ENCODE results near the gene LIMD2.
"Not testable (repeated sequence)": the region's sequence is repeated elsewhere in the genome, so short reads cannot be mapped to it uniquely, and the experiment has no call there.

The LIMD2 gene

DNA sequence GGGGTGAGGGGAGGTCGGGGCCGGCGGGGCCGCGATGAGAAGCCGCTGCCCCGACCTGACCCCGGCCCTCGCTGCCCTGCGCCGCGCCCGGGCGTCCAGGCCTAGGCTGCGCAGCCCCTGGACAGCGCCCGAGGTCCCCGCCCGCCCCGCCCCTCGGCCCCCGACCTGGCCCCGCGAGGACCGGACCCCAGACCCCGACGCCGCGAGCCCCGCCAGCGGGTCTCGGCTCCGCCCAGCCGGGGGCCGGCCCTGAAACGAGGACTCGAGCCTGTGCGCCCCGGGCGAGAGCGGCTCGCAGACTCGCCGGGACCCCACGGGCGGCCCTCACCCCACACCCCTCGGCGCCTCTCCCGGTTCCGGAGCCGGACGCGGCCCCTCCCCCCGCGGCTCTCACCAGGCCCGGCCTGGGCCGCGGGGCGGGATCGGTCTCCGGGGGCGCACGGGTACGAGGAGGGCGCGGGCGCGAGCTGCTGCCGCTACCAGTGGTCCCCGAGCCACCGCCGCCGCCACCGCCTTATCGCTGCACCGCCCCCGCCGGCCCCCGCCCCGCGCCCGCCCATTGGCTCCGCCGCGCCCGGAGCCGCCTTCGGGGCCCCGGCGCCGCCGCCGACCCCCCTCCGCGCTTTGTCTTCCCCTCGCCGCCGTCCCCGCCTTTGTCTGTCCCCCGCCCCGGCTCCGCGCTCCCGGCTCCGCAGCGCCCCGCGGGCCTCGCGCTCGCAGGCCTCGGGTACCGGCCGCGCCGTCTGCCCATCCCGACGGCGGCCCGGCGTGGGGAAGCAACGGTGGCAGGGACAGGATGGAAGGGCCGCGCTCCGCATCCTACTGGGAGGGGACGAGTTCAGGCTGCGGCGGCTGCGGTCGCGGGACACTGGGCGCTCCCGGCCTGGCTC lies at the start of gene LIMD2:
TSS of gene LIMD2 (minus strand) at position 488 of the 890 bp plus-strand sequence. CDS start 827 bp downstream, outside the sequence.
- DNase-seq = peak; percentile 67

- DNase-seq = peak; percentile 96
Observed at GRCh38 chr17:63741408-63742173, 41.7 kb upstream of the LIMD2 start, which contains the start of gene STRADA. Gene STRADA, minus strand, starts transcription at chr17:63741799. Its CDS starts 13,430 bp downstream, at chr17:63728369.

- DNase-seq = no peak
Observed at GRCh38 chr17:63741143-63741407, 41.1 kb upstream of the LIMD2 start.

- DNase-seq = no peak
Observed at GRCh38 chr17:63740464-63741142, 40.7 kb upstream of the LIMD2 start.

- DNase-seq = no peak
Observed at GRCh38 chr17:63735691-63736090, 35.8 kb upstream of the LIMD2 start.

DNA sequence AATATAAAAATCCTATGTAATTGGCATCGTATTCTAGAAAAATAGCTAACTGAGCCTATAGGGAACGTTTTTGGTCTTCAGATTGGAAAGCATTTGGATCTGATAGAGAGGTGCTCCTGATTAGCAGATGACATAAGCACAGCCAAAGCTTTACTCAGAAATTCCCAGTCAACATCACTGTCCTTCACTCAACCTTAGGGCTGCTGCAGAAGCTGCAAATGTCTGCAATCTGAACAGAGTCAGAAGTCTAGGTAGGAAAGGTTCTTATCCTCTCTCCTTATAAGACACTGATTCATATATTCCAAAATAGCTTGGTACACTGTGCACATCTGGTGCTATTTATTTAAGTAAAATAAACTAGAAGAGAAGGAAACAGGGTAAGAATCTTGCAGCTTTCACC lies 22.5 kb upstream of the LIMD2 start:
- no peak for DNase-seq

DNA sequence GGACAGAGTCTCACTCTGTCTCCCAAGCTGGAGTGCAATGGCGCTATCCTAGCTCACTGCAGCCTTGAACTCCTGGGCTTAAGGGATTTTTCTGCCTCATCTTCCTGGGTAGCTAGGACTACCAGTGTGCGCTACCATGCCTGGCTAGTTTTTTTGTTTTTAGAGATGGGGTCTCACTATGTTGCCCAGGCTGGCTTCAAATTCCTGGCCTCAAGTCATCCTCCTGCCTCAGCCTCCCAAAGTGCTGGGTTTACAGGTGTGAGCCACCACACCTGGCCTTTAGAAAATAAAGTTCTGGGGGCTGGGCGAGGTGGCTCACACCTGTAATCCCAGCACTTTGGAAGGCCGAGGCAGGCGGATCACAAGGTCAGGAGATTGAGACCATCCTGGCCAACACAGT lies 20.3 kb upstream of the LIMD2 start:
- not testable (repeated sequence) for DNase-seq

DNA sequence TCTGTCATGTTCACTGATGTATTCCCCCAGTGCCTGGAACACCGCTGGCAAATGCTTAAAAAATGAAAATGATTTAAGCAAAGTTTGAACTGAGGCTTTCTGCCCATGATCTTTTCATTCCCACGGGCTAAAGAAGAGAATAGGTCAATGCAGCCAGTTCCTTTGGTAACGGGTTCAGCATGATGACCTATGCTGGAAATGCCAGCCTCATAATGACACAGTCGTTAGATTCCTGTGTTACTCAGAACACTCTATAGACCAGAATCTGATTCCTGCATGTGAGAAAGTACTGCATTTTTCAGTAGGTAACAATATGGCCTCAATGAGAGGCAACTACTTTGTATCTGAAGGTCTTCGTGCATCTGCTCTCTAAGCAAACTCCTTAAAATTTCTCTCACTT lies 19.1 kb upstream of the LIMD2 start:
- DNase-seq = no peak

- no peak for DNase-seq
Observed at GRCh38 chr17:63716426-63716825, 16.5 kb upstream of the LIMD2 start.

DNA sequence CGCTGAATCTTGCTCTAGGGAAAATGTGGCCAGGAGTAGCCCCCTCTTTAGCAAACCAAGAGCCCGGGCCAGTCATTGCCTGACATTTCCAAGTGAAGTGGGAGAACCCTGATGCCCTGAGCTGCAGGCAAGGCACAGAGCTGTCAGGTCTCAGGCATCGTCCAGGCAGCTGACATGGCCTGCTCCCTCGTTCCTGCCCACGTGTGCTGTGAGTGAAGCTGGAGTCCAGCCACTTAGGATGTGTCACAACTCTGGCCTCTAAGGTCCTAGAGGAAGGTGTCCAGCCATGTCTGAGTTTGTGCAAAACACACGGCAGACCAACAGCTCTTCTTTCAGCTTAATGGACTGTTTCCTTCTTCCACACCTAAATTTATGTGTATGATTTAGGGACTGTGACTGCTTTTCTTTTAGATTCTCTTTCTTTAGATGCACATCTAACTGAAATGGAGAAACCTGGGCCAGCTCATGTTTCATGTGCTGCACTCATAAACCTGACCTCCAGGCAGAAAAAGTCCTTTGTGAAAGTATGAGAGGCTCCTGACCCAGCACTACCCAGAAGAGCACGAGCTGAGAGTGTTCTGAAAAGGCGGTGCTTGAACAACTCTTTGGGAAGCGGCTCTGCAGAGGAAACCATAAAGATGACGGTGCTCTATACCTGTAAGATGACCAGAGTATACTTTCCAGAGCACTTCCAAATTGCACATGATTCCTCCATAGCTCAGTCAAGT lies 14.8 kb upstream of the LIMD2 start:
- no peak for DNase-seq

DNA sequence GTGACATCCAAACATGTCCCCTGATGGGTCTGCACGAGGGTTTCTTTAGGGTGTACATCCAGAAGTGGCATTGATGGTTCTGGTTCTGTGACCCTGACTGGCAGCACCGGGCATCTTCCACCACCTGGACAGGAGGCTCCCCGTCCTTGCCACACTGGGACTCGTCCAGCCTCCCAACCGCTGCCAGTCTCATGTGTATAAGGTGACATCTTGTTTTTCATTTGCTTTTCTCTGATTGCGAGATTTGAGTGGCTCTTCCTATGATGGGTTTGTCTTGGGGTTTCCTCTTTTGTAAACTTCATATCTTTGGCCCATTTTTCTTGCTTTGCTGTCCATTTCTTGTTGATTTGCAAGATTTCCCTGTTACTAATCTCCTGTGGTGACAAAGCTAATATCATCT lies 9.2 kb upstream of the LIMD2 start:
- no peak for DNase-seq

- no peak for DNase-seq
Observed at GRCh38 chr17:63707151-63707550, 7.2 kb upstream of the LIMD2 start.

GRCh38 chr17:63706336-63707082 lies 6.6 kb upstream of the LIMD2 start:
- no peak for DNase-seq

GRCh38 chr17:63705657-63706056 lies 5.7 kb upstream of the LIMD2 start:
- no peak for DNase-seq

DNA sequence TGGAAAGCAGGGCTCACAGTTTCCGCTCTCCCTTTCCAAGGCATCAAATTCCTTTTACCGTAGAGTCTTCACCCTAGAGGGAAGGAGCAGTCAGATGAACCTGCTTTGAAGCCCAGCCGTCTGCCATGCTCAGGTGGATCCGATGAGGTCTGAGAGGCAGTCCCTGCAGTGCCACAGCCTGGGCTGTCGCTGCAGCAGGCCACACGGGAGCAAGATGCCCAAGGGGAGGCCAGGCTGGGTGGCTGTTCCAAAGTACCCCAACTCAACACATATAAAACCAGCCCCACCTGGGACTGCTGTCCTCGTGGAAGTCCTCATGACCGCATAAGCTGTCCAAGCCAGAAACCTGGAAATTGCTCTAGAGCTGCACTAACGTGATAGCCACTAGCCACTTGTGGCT lies 4.9 kb upstream of the LIMD2 start:
- DNase-seq = no peak

DNA sequence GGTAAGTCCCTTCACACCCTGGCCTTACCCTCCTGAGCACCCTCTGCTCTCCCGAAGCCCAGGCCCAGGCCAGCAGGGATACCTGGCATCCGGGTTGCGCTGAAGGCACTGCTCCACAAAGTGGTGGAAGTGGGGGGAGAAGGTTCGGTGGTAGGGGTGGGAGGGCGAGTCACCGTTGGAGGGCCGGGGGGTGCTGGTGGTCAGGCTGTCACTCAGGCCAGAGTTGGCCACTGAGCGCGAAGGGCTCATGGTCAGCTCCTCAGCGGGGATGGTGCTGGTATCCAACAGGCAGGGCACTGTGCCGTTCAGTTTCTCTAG lies 4.3 kb upstream of the LIMD2 start:
- DNase-seq = no peak

DNA sequence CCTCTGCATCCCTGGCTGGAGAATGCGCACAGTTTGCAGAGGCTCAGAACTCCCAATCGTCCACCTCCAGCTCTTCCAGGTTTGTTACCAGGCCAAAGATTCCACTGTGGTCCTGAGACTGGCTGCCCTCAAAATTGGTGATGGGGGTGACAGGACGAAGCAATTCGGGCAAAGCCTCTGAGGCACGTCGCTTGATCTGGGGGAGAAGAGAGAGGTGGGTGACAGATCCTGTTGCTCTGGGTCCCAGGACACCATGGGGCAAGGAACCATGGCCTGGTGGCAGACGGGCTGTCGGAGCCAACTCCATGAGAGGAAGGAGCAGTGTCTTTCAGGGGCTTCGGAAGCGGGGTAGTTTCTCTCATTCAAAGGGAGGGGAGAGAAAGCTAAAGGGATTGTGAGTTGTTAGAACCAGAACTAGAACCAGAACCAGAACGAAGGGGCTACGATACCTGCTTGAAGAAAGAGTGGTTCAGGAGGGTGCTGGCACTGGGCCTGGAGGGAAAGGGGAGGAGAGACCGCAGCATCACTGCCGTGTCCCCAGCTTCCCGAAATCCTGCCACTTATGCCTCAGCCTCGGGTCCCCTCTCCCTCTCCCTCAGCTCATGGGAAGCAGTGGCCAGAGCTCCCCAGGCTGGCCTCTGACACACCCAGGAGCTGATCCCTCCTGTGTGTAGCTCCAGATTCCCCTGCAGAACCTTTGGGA lies 3.8 kb upstream of the LIMD2 start:
- DNase-seq = no peak

- no peak for DNase-seq
Observed at GRCh38 chr17:63703029-63703428, 3.1 kb upstream of the LIMD2 start.

DNA sequence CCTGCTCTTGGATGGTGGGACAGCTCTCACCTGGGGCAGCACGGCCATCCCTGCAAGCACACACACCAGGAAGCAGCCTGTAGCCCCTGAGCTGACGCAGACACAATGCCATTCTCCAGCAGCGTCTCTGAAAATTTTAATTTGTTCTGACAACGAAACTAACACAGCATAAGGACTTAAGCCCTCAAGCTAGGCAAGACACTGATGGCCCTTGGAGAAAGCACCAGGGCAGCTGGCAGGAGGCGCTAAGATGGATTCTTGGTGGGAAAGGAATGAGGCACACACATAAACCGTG lies 2.7 kb upstream of the LIMD2 start:
- no peak for DNase-seq

GRCh38 chr17:63701868-63702720 lies 2.2 kb upstream of the LIMD2 start:
- no peak for DNase-seq

DNA sequence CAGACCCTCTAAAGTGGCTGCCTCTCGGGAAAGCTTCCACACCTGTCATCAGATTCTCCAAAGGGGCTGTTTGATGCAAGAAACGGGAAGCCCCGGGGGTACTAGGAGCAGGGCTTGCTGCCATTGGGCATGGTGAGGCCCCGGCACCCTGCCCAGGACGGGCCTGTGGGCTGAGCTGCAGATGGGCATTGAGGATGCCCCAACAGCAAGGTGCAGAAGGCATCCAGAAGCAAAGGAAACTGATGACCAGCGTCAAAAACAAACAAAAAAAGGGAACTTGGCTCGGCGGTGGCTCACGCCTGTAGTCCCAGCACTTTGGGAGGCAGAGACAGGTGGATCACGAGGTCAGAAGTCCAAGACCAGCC lies 1.5 kb upstream of the LIMD2 start:
- no peak for DNase-seq
